ENCODE data around the gene CETN3. TPM values are rescaled to one million over a fixed set of nuclear protein-coding genes. Genes with fewer than 3 reads are reported as not detected.

Gene CETN3
- 24.6 TPM for polyA plus RNA-seq

- Mint-ChIP-seq H3K4me1 (peaks cover 7 to 18% (median 8%) of the 10 kb centered on the region in 3 donors), H3K27me3 (no peaks in the 10 kb centered on the region), H3K27ac (no peak within 1 kb of the TSS), H3K36me3 (peaks cover 9% of the 10 kb centered on the region), H3K9me3 (no peaks in the 10 kb centered on the region), H3K4me3 (no peak within 1 kb of the TSS)
Observed at GRCh38 chr5:90409318-90410177, at the start of gene CETN3. Gene CETN3 (minus strand): TSS chr5:90409756. CDS start chr5:90409661, 95 bp downstream.

GRCh38 chr5:90446961-90447360, 37.4 kb upstream of the CETN3 start:
- no peaks in the 10 kb centered on the region for H3K9me3 Mint-ChIP-seq
- no peak overlapping the region for H3K4me3 Mint-ChIP-seq
- H3K27ac Mint-ChIP-seq = no peak overlapping the region
- H3K36me3 Mint-ChIP-seq = no peaks in the 10 kb centered on the region
- H3K4me1 Mint-ChIP-seq = no peaks in the 10 kb centered on the region
- no peaks in the 10 kb centered on the region for H3K27me3 Mint-ChIP-seq

DNA sequence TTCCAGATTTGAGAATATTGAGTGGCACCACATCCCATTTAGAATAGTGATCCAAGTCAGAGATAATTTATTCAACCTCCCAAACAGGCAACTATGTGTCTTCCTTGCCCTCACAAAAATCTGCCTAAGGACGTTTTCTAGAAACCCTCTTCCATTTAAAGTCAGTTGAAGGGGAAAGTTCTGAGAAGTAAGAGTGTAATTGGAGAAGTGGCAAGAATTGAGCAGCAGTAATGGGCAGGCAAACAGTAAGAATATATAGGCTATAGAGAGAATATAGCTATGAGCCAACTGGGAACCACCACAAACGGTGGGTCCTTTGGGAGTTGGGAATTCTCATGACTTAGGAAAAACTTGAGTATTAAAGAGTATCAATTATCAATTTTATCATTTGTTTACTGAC, 31.1 kb upstream of the CETN3 start:
- Mint-ChIP-seq H3K27me3 (peaks cover 2% of the 10 kb centered on the region), H3K9me3 (no peaks in the 10 kb centered on the region), H3K4me1 (peaks cover 0 to 7% (median 3%) of the 10 kb centered on the region in 3 donors), H3K36me3 (peaks cover 3% of the 10 kb centered on the region), H3K4me3 (peak overlapping the region in 2 of 4 donors; percentile 46 to 67), H3K27ac (no peak overlapping the region)

DNA sequence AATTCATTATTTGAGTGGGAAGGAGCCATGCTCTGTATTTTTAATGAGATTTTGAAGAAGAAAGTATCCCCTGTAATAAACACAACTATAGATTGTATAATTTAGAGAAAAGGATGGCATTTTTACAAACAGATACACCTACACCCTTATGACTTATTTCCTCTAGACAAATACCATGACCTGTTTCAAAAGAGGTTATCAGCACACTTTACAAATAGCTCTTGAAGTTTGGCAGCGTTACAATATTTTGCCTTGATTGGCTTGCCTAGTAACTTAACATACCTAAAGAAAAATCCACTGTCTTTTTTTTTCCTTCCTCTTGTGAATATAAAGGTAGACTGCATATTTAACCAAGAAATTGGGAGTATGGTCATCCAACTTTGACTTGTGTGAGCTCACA, 28.5 kb upstream of the CETN3 start:
- Mint-ChIP-seq H3K27ac (no peak overlapping the region), H3K9me3 (no peaks in the 10 kb centered on the region), H3K27me3 (peaks cover 2% of the 10 kb centered on the region), H3K36me3 (peaks cover 3% of the 10 kb centered on the region), H3K4me3 (peak overlapping the region in 1 of 4 donors; percentile 9), H3K4me1 (peaks cover 0 to 7% (median 3%) of the 10 kb centered on the region in 3 donors)

- Mint-ChIP-seq H3K4me1 (peaks cover 0 to 7% (median 3%) of the 10 kb centered on the region in 3 donors), H3K27me3 (peaks cover 2% of the 10 kb centered on the region), H3K4me3 (no peak overlapping the region), H3K27ac (no peak overlapping the region), H3K9me3 (no peaks in the 10 kb centered on the region), H3K36me3 (peaks cover 3% of the 10 kb centered on the region)
Observed at GRCh38 chr5:90437663-90438062, 28.1 kb upstream of the CETN3 start.

- no peaks in the 10 kb centered on the region for H3K9me3 Mint-ChIP-seq
- peaks cover 2% of the 10 kb centered on the region for H3K27me3 Mint-ChIP-seq
- no peak overlapping the region for H3K4me3 Mint-ChIP-seq
- H3K4me1 Mint-ChIP-seq = no peaks in the 10 kb centered on the region
- no peaks in the 10 kb centered on the region for H3K36me3 Mint-ChIP-seq
- no peak overlapping the region for H3K27ac Mint-ChIP-seq
Observed at GRCh38 chr5:90434116-90434714, 24.7 kb upstream of the CETN3 start.

GRCh38 chr5:90424245-90424644, 14.7 kb upstream of the CETN3 start:
- Mint-ChIP-seq H3K27ac (no peak overlapping the region), H3K9me3 (no peaks in the 10 kb centered on the region), H3K4me1 (no peaks in the 10 kb centered on the region), H3K27me3 (peaks cover 4% of the 10 kb centered on the region), H3K36me3 (no peaks in the 10 kb centered on the region), H3K4me3 (no peak overlapping the region)

- Mint-ChIP-seq H3K9me3 (no peaks in the 10 kb centered on the region), H3K4me3 (no peak overlapping the region), H3K27ac (no peak overlapping the region), H3K27me3 (peaks cover 4% of the 10 kb centered on the region), H3K36me3 (no peaks in the 10 kb centered on the region), H3K4me1 (no peaks in the 10 kb centered on the region)
Observed at GRCh38 chr5:90421136-90421535, 11.6 kb upstream of the CETN3 start.

GRCh38 chr5:90418214-90418613, 8.7 kb upstream of the CETN3 start:
- H3K27ac Mint-ChIP-seq = no peak overlapping the region
- peaks cover 2% of the 10 kb centered on the region for H3K36me3 Mint-ChIP-seq
- H3K9me3 Mint-ChIP-seq = no peaks in the 10 kb centered on the region
- no peak overlapping the region for H3K4me3 Mint-ChIP-seq
- peaks cover 4% of the 10 kb centered on the region for H3K27me3 Mint-ChIP-seq
- H3K4me1 Mint-ChIP-seq = no peaks in the 10 kb centered on the region

DNA sequence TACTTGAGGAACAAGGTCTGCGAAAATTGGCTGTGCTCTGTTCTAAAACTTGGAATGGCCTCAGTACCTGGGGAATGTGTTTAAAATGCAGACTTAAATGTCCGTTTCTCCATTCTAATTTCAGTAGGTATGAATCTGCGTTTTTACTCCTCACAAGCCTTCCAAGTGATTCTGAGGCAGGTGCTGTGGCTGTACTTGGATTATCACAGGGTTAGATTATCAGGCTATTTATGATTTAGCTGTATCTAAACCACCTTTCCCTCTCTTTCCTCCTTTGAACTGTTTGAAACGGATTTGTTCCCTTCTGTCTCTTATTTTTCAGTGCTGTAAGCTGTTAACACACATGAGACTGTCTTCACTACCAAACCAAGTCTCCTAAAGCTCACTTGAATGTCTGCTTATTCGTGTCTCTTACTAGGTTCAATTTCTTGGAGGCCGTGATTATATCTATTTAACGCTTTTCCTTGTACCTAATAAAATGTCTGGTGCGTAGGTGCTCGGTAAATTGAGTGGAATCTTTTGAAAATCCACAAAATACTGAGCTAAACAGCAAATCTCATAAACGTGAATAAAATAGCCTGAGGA, 714 bp upstream of the CETN3 start:
- H3K27me3 Mint-ChIP-seq = no peaks in the 10 kb centered on the region
- peaks cover 6 to 14% (median 7%) of the 10 kb centered on the region in 3 donors for H3K4me1 Mint-ChIP-seq
- H3K27ac Mint-ChIP-seq = no peak overlapping the region
- peaks cover 5% of the 10 kb centered on the region for H3K36me3 Mint-ChIP-seq
- no peak overlapping the region for H3K4me3 Mint-ChIP-seq
- H3K9me3 Mint-ChIP-seq = no peaks in the 10 kb centered on the region

GRCh38 chr5:90408571-90409317, 812 bp downstream of the CETN3 start:
- Mint-ChIP-seq H3K27me3 (no peaks in the 10 kb centered on the region), H3K27ac (no peak overlapping the region), H3K4me1 (peaks cover 7 to 18% (median 8%) of the 10 kb centered on the region in 3 donors), H3K9me3 (no peaks in the 10 kb centered on the region), H3K36me3 (peaks cover 9% of the 10 kb centered on the region), H3K4me3 (no peak overlapping the region)

DNA sequence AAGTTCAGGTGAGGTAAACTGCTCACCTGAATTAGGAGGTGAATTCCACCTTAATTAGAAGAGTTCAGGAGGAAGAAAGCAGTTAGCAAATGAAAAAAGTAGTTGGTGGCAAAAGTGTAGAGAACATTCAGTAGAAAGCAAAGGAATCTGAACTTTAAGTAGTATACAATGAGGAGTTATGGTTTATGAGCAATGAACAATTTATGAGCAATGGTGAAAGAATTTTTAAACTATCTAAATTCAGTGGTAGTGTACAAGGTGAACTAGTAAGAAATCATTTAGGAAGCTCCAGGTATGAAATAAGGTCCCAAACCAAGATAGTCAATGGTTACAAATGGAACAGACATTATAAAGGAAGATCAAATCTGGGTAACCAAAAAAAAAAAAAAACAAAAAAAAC, 3.1 kb downstream of the CETN3 start:
- H3K27ac Mint-ChIP-seq = peak overlapping the region in 1 of 3 donors; percentile 12
- no peaks in the 10 kb centered on the region for H3K9me3 Mint-ChIP-seq
- H3K4me3 Mint-ChIP-seq = peak overlapping the region in 1 of 4 donors; percentile 33
- peaks cover 8 to 18% (median 9%) of the 10 kb centered on the region in 3 donors for H3K4me1 Mint-ChIP-seq
- no peaks in the 10 kb centered on the region for H3K27me3 Mint-ChIP-seq
- peaks cover 10% of the 10 kb centered on the region for H3K36me3 Mint-ChIP-seq

DNA sequence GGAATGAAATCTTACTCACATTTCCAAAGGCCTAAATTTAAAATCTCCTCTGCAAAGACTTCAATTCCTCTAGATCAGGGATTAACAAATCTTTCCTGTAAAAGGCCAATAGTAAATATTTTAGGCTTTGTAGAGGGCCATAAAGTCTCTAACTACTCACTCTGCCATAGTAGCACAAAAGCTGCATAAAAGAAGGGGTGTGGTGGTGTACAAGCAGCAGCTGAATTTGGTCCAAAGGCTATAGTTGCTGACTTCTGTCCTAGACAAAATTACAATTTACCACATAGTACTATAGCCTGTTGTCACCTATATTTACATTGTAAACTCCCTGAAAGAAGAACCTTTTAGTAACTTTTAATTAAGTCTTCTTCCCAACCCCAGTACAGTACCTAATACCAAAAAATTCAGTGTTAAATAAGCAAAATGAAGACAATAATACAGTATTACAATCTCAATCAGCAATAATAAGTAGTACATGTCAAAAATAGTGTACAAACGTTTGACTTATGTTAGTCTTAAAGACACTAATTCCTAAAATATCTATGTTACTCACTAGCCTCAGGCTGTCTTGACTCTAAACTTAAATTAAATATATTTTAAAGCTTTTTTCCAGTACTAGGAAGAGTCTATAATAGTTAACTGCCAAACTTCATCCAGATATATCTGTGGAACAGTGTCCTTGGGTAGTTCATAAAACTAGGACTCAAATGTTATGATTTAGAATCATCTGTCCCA, 6.9 kb downstream of the CETN3 start:
- Mint-ChIP-seq H3K9me3 (no peaks in the 10 kb centered on the region), H3K36me3 (peaks cover 15% of the 10 kb centered on the region), H3K27ac (no peak overlapping the region), H3K27me3 (no peaks in the 10 kb centered on the region), H3K4me1 (peaks cover 8 to 18% (median 9%) of the 10 kb centered on the region in 3 donors), H3K4me3 (no peak overlapping the region)

GRCh38 chr5:90399251-90399650, 10.3 kb downstream of the CETN3 start:
- H3K4me1 Mint-ChIP-seq = peaks cover 0 to 2% (median 0%) of the 10 kb centered on the region in 3 donors
- H3K36me3 Mint-ChIP-seq = peaks cover 8% of the 10 kb centered on the region
- H3K9me3 Mint-ChIP-seq = no peaks in the 10 kb centered on the region
- no peak overlapping the region for H3K4me3 Mint-ChIP-seq
- H3K27me3 Mint-ChIP-seq = no peaks in the 10 kb centered on the region
- no peak overlapping the region for H3K27ac Mint-ChIP-seq
